IMR-90 (cell line): ENCODE measurements around the gene RASSF5. TPM values are rescaled to one million over a fixed set of nuclear protein-coding genes. Genes with fewer than 3 reads are reported as not detected.

ENCODE experiments used
- ATAC-seq: fragments of 200-7000 bp; cut with Tn5 transposase; 2 replicates; pipeline ENCODE4 v1.9.1; 2020; ENCODE audit warnings: low read depth, mild to moderate bottlenecking, moderate library complexity
- BruUV-seq: library from RNA; stranded (reverse); fragments of 400-500 nt; replicated peaks from 2 replicates; lab custom pipeline; 2021; lab: Mats Ljungman, UMichigan
- CTCF ChIA-PET: fragments of 300-600 bp; formaldehyde crosslinking; extraction: SDS; loops from one replicate; lab custom pipeline; 2021; ENCODE audit warnings: antibody characterized with exemption; lab: Yijun Ruan, JAX
- POLR2A ChIA-PET: fragments of 300-600 bp; sonication (Branson Sonifier 250); formaldehyde crosslinking; loops from one replicate; lab custom pipeline; 2022; ENCODE audit warnings: antibody characterized with exemption; ENCODE audit not compliant: unreplicated experiment; lab: Charles Lee
- DNase-seq: peaks from one replicate; pipeline ENCODE4 v3.0.0; 2013
- H2AFZ ChIP-seq: replicated peaks from 2 replicates; pipeline ENCODE3; 2013; ENCODE audit warnings: low read length, mild to moderate bottlenecking; ENCODE audit not compliant: poor library complexity
- H2AK5ac ChIP-seq: 2 replicates; pipeline ENCODE4 v1.6.1; 2013; ENCODE audit warnings: low read depth, low read length, inconsistent platforms
- H2AK9ac ChIP-seq: replicated peaks from 2 replicates; pipeline ENCODE3; 2013; ENCODE audit warnings: mild to moderate bottlenecking, low read depth, low read length, moderate library complexity; ENCODE audit not compliant: poor library complexity
- H2BK120ac ChIP-seq: 2 replicates; pipeline ENCODE4 v1.6.1; 2013; ENCODE audit warnings: low read depth, low read length, inconsistent platforms
- H2BK15ac ChIP-seq: 3 replicates; pipeline ENCODE4 v1.6.1; 2013; ENCODE audit warnings: low read depth, low read length, inconsistent platforms
- H2BK20ac ChIP-seq: 2 replicates; pipeline ENCODE4 v1.6.1; 2013; ENCODE audit warnings: low read depth, mild to moderate bottlenecking, inconsistent platforms, low read length, moderate library complexity
- H2BK5ac ChIP-seq: 2 replicates; pipeline ENCODE4 v1.6.1; 2013; ENCODE audit warnings: mild to moderate bottlenecking, low read depth, low read length, inconsistent platforms; ENCODE audit not compliant: poor library complexity, severe bottlenecking
- H3K14ac ChIP-seq: replicated peaks from 2 replicates; pipeline ENCODE4 v1.6.1; 2013; ENCODE audit warnings: low read depth, low read length, inconsistent platforms
- H3K18ac ChIP-seq: 2 replicates; pipeline ENCODE4 v1.6.1; 2013; ENCODE audit warnings: low read depth, low read length, control low read depth
- H3K23ac ChIP-seq: 2 replicates; pipeline ENCODE4 v1.6.1; 2013; ENCODE audit warnings: low read depth, low read length, inconsistent platforms
- H3K27ac ChIP-seq: 2 replicates; pipeline ENCODE4 v1.5.1; 2013; ENCODE audit warnings: mild to moderate bottlenecking, control low read depth, low read length; ENCODE audit not compliant: insufficient read depth
- H3K27me3 ChIP-seq: 2 replicates; pipeline ENCODE4 v1.6.1; 2013; ENCODE audit warnings: low read length; ENCODE audit not compliant: control insufficient read depth, insufficient read depth
- H3K36me3 ChIP-seq: 2 replicates; pipeline ENCODE4 v1.6.1; 2013; ENCODE audit warnings: low read length, mixed read lengths; ENCODE audit not compliant: control insufficient read depth, insufficient read depth
- H3K4ac ChIP-seq: 2 replicates; pipeline ENCODE4 v1.6.1; 2013; ENCODE audit warnings: low read depth, low read length, inconsistent platforms
- H3K4me1 ChIP-seq: 2 replicates; pipeline ENCODE4 v1.6.1; 2013; ENCODE audit warnings: low read length, mixed read lengths; ENCODE audit not compliant: control insufficient read depth, insufficient read depth
- H3K4me2 ChIP-seq: 2 replicates; pipeline ENCODE4 v1.6.1; 2013; ENCODE audit warnings: low read depth, mild to moderate bottlenecking, control low read depth, low read length, moderate library complexity
- H3K4me3 ChIP-seq: 2 replicates; pipeline ENCODE4 v1.5.1; 2013; ENCODE audit warnings: low read depth, mild to moderate bottlenecking, control low read depth, low read length, moderate library complexity; ENCODE audit not compliant: insufficient read depth
- H3K56ac ChIP-seq: 2 replicates; pipeline ENCODE4 v1.6.1; 2013; ENCODE audit warnings: low read length, inconsistent platforms; ENCODE audit not compliant: insufficient read depth; ENCODE audit errors: extremely low read depth
- H3K79me1 ChIP-seq, 2 experiments: 2 replicates each; pipeline ENCODE4 v1.6.1; 2013; ENCODE audit warnings: low read length in 2 of 2, inconsistent platforms in 1 of 2, low read depth in 1 of 2
- H3K9ac ChIP-seq: 2 replicates; pipeline ENCODE4 v1.6.1; 2013; ENCODE audit warnings: low read depth, low read length, control low read depth
- H3K9me1 ChIP-seq: 2 replicates; pipeline ENCODE4 v1.6.1; 2013; ENCODE audit warnings: low read length, inconsistent platforms; ENCODE audit not compliant: insufficient read depth
- H3K9me3 ChIP-seq: 2 replicates; pipeline ENCODE4 v1.6.1; 2013; ENCODE audit warnings: low read length; ENCODE audit not compliant: control insufficient read depth, insufficient read depth
- H4K20me1 ChIP-seq: 2 replicates; pipeline ENCODE4 v1.6.1; 2013; ENCODE audit warnings: low read length, inconsistent platforms; ENCODE audit not compliant: insufficient read depth
- H4K5ac ChIP-seq: 2 replicates; pipeline ENCODE4 v1.6.1; 2013; ENCODE audit warnings: mild to moderate bottlenecking, low read depth, low read length, control low read depth
- H4K8ac ChIP-seq, 2 experiments: 2 replicates each; pipeline ENCODE4 v1.6.1; 2013; ENCODE audit warnings: low read depth in 2 of 2, low read length in 2 of 2, control low read depth in 1 of 2, inconsistent platforms in 1 of 2
- H4K91ac ChIP-seq: 2 replicates; pipeline ENCODE4 v1.6.1; 2013; ENCODE audit warnings: low read depth, low read length, inconsistent platforms; ENCODE audit not compliant: insufficient read depth
- CEBPB ChIP-seq: IDR thresholded peaks from 2 replicates; pipeline ENCODE4 v1.6.1; 2012; ENCODE audit warnings: low read depth, low read length, improper control_type of control experiment
- CHD1 ChIP-seq: IDR thresholded peaks from 2 replicates; pipeline ENCODE4 v1.6.1; 2012; ENCODE audit warnings: low read depth, low read length, improper control_type of control experiment
- CTCF ChIP-seq: conservative IDR thresholded peaks from 2 replicates; pipeline ENCODE4 v1.5.1; 2012; ENCODE audit warnings: mild to moderate bottlenecking, low read depth, low read length, improper control_type of control experiment
- ELK1 ChIP-seq: fragments of 150-350 bp; IDR thresholded peaks from 2 replicates; pipeline ENCODE4 v1.6.1; 2016; ENCODE audit warnings: low read depth, mild to moderate bottlenecking, low read length, moderate library complexity, borderline replicate concordance
- FOS ChIP-seq: fragments of 150-350 bp; IDR thresholded peaks from 2 replicates; pipeline ENCODE4 v1.6.1; 2016; ENCODE audit warnings: low read depth, low read length
- MAFK ChIP-seq: IDR thresholded peaks from 2 replicates; pipeline ENCODE4 v1.6.1; 2012; ENCODE audit warnings: low read depth, low read length, improper control_type of control experiment
- MAZ ChIP-seq: IDR thresholded peaks from 2 replicates; pipeline ENCODE4 v1.6.1; 2012; ENCODE audit warnings: low read depth, mild to moderate bottlenecking, low read length, improper control_type of control experiment, moderate library complexity, borderline replicate concordance
- MXI1 ChIP-seq: IDR thresholded peaks from 2 replicates; pipeline ENCODE4 v1.6.1; 2012; ENCODE audit warnings: low read depth, mild to moderate bottlenecking, low read length, moderate library complexity, borderline replicate concordance
- NFE2L2 ChIP-seq: fragments of 150-350 bp; IDR thresholded peaks from 2 replicates; pipeline ENCODE4 v1.6.1; 2016; ENCODE audit warnings: low read depth, mild to moderate bottlenecking, low read length
- POLR2A ChIP-seq: IDR thresholded peaks from 2 replicates; pipeline ENCODE4 v1.6.1; 2012; ENCODE audit warnings: mild to moderate bottlenecking, low read depth, low read length
- RAD21 ChIP-seq: IDR thresholded peaks from 2 replicates; pipeline ENCODE4 v1.6.1; 2012; ENCODE audit warnings: low read length, improper control_type of control experiment
- RCOR1 ChIP-seq: IDR thresholded peaks from 2 replicates; pipeline ENCODE4 v1.6.1; 2012; ENCODE audit warnings: mild to moderate bottlenecking, low read length, improper control_type of control experiment; ENCODE audit not compliant: insufficient replicate concordance
- RFX5 ChIP-seq: IDR thresholded peaks from 2 replicates; pipeline ENCODE4 v1.8.0; 2012; ENCODE audit warnings: low read depth, mild to moderate bottlenecking, low read length, moderate library complexity
- SMC3 ChIP-seq: fragments of 150-350 bp; IDR thresholded peaks from 2 replicates; pipeline ENCODE4 v1.6.1; 2016; ENCODE audit warnings: low read depth, mild to moderate bottlenecking, antibody characterized with exemption, low read length, moderate library complexity
- USF2 ChIP-seq: fragments of 150-350 bp; IDR thresholded peaks from 2 replicates; pipeline ENCODE4 v1.6.1; 2017; ENCODE audit warnings: mild to moderate bottlenecking, antibody characterized with exemption, low read length, low read depth
- WGBS, 2 experiments: methylation state at CpG; one replicate each; pipeline versions ENCODE4 v1.1.5 to v1.1.7; 2013; ENCODE audit warnings: missing lambda C conversion rate in 2 of 2; ENCODE audit not compliant: insufficient read length in 1 of 2; ENCODE audit errors: extremely low coverage in 2 of 2; 5-methylcytosine and 5-hydroxymethylcytosine counted together
- dilution Hi-C: fragments of 300-500 bp; cut with HindIII; formaldehyde crosslinking; loops from one replicate; pipeline ENCODE4 v1.14.3; 2018; ENCODE audit warnings: low sequenced_read_pairs; ENCODE audit not compliant: unreplicated experiment
- in situ Hi-C: fragments of 300-500 bp; cut with MboI; formaldehyde crosslinking; loops from 3 replicates; pipeline ENCODE4 v1.14.3; 2019; ENCODE audit warnings: low sequenced_read_pairs, inconsistent platforms, mixed read lengths
- intact Hi-C: fragments of 100-400 bp; cut with micrococcal nuclease; formaldehyde crosslinking; loops from 2 replicates; pipeline ENCODE4 v1.10.0; 2022
- polyA plus RNA-seq, 3 experiments: library from polyadenylated mRNA; depleted of rRNA; stranded (reverse); fragments of >200 nt; gene quantifications; 2 replicates each; pipeline ENCODE4 v1.2.3, GENCODE V29; 2012; ENCODE audit warnings: low replicate concordance in 1 of 3
- total RNA-seq: library from RNA; depleted of rRNA; stranded (reverse); fragments of >200 nt; gene quantifications from 2 replicates; pipeline ENCODE4 v1.2.3, GENCODE V29; 2012

The RASSF5 gene
- total and polyA plus RNA-seq, 2 of the 4 experiments (the other 2 are of a cell fraction), result 0.18 to 1.1 TPM

- TF ChIP-seq MAZ (no peak), USF2 (no peak)
These were observed 38.0 kb downstream of the RASSF5 start (continued) for GRCh38 chr1:206545351-206545750.

GRCh38 chr1:206547104-206547503 is 39.8 kb downstream of the RASSF5 start:
- CTCF ChIA-PET, result no interaction called here
- Histone ChIP-seq H3K9me3 (no peaks in the 10 kb centered on the region), H3K27me3 (peaks cover 11% of the 10 kb centered on the region), H2AFZ (no peak overlapping the region), H3K23ac (no peak overlapping the region), H3K4me1 (no peaks in the 10 kb centered on the region), H3K79me1 (no peaks in the 10 kb centered on the region), H3K14ac (no peak overlapping the region), H3K9ac (no peak overlapping the region), H3K4ac (no peak overlapping the region), H3K18ac (no peak overlapping the region), H3K27ac (no peak overlapping the region), H2BK20ac (no peak overlapping the region), H4K20me1 (peaks cover 5% of the 10 kb centered on the region), H3K9me1 (no peaks in the 10 kb centered on the region), H2AK9ac (no peak overlapping the region), H2BK5ac (no peak overlapping the region), H3K4me2 (no peak overlapping the region), H3K56ac (no peak overlapping the region), H4K91ac (no peak overlapping the region), H4K5ac (no peak overlapping the region), H2BK120ac (no peak overlapping the region), H2AK5ac (no peak overlapping the region), H2BK15ac (no peak overlapping the region), H4K8ac (no peak overlapping the region), H3K4me3 (no peak overlapping the region), H3K36me3 (no peaks in the 10 kb centered on the region)
- intact Hi-C loops, result no loop called here
- no peak for ATAC-seq
- no peak for DNase-seq
- POLR2A ChIA-PET, result no interaction called here
- in situ Hi-C loops, result loop anchor here (5.0 kb wide), 1 partner anchor 35 kb away; no protein-coding TSS in a partner anchor
- 50% methylated on average over 1 of the region's 7 CpGs; no CpG with 5 or more reads in 1 of the 2 experiments for WGBS, 2 experiments
- dilution Hi-C loops, result no loop called here
- BruUV-seq, result no TSS peak
- TF ChIP-seq CTCF (no peak), MAZ (no peak), ELK1 (no peak), RFX5 (no peak), MXI1 (no peak), FOS (no peak), CEBPB (no peak), SMC3 (no peak), RAD21 (no peak), MAFK (no peak), NFE2L2 (no peak), RCOR1 (no peak), POLR2A (no peak), CHD1 (no peak)
